Activated gamma-delta T cell treated with Interleukin-2 at 50 U/mL for 16 hours (primary cell): ENCODE results near the gene TUSC2.
A peak's percentile ranks its signal among the peaks of the same experiment; 100 is the strongest.

Source experiments
- DNase-seq: peaks from one replicate; pipeline ENCODE4 v3.0.0-alpha.2; 2020

Gene TUSC2

GRCh38 chr3:50327943-50328691 lies at the start of gene TUSC2:
TUSC2 (minus strand) TSS chr3:50328223; CDS start chr3:50328099, 124 bp downstream.
- peak; percentile 93 for DNase-seq

- no peak for DNase-seq
These were observed 47.4 kb upstream of the TUSC2 start for GRCh38 chr3:50375258-50375931.

DNA sequence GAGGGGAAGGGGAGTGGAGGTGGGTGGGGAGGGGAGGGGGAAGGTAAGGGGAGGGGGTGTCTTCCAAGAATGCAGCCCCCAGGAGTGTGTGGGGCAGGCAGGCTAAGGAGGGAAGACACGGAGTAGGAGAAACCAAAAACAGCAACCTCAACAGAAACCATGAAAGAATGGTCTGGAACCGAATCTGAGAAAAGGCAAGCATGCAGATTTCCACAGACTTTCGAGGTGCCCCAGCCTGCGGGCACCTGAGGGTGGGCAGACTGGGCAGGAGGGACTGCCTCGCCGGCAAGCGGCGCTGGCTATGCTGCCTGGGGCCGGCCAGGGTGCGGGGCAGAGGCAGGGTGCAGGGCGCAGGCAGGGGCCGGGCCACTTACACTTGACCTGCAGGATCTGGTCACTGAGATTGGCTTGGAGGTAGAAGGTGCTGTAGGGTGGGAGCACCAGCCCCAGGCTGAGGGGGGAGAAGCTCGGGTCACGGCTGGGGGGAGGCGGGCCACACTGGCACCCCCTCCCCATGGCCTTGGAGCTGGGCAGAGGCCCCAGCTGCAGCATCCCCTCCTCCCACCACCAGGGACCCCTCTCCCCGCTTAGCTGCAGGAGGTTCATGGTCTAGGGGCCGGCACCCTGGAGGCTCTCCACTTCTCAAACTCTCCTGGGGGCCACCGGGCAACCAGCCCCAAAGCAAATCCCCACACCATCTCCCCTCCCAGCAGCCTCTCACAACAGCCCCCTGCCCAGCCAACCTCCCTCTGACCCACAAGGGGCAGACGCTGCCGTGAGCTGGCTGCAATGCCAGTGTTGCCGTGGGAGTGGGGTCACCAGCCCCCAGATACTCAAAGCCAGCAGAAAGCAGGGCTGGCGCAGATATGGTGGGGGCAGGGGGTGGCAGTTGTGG lies 46.6 kb upstream of the TUSC2 start:
- DNase-seq = no peak

DNA sequence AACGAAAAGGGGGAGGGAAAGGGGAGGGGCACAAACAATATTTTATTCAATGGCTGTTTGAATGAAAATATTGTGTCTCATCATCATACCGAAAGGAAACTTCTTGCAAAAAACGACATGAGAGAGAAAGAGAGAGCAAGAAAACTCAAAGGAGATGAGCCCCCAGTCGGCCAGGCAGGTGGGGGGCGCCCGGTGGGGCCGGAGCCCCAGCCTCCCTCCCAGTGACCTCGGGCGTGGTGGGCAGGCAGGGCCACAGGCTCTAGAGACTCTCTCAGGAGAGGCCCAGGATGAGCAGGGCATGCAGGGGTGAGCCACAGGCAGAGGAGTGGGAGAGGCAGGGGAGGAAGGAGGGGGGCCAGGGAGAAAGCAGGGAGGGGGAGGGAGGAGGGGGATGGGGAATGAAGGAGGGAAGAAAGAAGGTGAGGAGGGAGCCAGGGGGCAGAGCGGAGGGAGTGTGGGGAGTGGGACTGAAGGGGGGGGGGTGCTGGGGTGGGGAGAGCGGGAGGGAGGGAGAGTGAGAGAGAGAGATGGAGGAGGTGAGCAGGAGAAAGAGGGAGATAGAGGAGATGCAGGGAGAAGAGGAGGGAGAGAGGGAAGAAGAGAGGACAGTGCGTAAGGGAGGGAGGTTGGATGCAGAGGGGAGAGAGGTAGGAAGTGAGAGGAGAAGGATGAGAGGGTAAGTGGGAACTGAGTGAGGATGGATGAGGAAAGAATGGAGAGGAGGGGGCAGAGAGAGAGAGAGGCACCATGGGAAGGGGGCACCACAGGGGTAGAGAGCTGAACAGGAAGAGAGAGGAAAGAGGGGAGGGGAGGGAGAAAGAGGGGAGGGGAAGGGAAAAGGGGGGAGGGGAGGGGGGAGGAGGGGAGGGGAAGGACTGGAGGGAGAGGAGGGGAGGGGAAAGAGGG lies 45.4 kb upstream of the TUSC2 start:
- DNase-seq = no peak

GRCh38 chr3:50372349-50372748 lies 44.3 kb upstream of the TUSC2 start:
- no peak for DNase-seq

- DNase-seq = no peak
These were observed 43.2 kb upstream of the TUSC2 start for GRCh38 chr3:50371133-50371685.

- no peak for DNase-seq
These were observed 42.6 kb upstream of the TUSC2 start for GRCh38 chr3:50370594-50370993.

DNA sequence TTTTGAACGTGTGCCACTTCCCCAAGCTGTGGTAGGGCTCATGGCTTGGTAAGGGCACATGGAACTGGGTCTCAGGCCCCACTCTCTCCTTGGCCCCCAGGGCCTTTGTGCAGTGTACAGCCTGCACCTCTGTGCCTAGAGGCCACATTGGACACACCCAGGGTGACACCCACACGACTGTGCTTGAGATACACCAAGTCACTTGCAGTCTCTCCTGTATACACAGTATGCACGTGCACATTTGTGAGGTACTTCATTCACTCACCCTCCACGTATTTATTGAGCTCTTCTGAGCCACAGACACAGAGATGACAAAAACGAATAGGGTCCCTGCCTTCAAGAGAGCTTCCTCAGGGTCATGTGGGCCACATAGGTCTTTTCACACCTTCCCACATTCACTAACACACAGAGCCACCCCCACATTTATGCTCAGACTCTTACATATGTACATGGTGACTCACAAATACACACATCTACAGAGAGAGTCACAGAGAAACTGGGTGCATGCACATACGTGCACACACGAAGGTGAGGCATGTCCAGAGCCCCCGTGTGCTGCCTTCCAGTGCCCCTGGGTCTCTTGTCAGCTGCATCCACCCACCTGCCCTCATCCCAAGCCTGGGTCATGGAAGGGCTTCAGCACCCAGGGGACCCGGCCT lies 41.1 kb upstream of the TUSC2 start:
- DNase-seq = no peak

DNA sequence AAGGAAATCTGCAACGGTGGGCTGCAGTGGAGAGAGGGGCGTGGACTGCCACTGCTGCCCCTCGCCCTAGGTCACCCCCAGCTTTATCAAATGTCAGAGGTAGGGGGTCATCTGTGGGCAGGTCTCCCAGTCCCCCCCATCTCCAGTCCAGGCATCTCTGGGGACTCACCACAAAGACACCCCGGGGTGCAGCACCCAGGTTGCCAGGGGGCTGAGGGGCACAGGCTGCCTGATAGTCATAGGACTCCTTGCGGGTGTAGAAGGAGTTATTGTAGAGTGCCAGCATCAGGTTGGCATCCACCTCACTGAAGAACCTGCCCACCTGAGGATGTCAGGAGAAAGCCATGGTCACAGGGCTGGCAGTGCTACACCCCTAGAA lies 37.8 kb upstream of the TUSC2 start:
- DNase-seq = no peak

GRCh38 chr3:50365080-50365841 lies 37.2 kb upstream of the TUSC2 start:
- peak; percentile 94 for DNase-seq

DNA sequence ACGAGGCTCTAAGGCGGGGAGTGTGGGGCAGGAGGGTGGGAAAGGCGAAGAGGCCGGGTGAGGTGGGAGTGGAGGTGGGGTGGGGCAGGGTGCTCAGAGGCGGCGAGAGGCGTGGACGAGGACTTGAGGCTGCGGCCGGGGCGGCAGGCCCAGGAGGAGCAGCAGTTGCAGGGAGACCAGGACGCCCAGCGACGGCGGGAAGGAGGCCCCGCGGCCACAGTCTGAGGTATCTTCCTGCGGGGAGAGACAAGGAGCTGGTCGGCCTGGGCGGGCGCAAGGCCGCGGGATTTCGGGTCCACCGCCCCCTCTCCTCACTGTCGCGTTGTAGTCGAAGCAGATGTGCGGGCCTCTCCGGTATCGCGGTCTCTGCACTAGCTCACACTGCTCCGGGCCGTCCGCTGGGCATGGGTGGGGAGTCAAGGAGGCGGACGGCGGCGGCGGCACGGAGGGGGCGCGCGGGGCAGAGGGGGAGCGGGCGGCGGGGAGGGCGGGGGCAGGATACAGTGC lies 36.6 kb upstream of the TUSC2 start:
- DNase-seq = no peak

DNA sequence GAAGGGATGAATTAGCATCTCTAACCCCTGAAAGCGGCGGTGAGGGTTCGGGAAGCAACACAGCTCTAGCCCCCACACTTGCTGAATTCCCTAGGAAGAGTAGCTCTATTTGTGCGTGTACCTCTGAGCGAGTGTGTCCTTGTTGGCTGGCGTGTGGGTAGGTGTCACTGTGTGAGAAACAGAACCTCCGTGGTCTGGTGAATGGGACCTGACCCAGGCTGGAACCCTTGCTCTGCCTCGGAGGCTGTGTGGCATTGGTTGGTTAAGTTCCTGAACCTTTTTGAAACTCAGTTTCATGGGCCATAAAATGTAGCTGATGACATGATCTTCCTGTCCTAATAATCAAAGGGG lies 31.7 kb upstream of the TUSC2 start:
- DNase-seq = no peak

DNA sequence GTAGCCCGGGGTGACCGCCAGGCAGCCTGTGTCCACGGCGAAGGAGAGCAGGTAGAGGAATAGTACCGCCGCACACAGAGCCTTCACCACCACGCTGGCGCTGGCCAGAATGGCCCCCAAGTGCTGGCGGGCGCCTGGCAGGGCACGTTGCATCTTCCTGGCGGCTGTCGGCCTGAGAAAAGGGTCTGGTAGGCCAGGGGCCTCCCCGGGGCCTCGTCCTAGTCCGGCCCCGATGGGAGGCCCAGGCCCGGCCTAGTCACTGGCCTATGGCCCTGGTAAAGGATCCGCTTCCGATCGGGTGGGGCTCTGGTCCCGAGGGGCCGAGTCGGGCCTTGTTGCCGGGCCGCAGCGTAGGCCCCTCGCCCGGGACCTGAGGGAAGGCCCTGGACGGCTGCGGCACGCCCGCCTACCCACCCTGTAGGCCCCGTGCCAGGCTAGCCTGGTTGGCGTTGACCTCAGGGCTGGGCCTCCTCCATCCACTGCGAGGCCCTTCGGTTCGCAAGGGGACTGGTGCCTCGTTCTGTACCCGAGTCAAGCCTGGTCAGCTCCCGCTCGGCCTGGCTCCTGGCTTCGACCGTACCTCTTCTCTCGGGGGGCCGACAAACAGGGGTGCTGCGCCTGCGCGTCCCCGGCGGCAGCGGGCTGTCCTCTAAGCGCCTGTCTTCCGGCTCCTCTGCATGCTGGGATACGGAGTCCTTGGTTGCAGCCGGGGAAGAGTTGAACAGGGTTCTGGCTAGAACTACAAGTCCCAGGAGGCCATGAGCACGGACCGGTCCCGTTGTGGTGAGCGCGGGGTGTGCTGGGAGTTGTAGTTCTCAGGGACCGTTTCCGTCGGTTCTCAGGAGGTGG lies 31.1 kb upstream of the TUSC2 start, which contains the start of gene TMEM115:
Gene TMEM115, minus strand, starts transcription at position 611 of the 849 bp plus-strand sequence. Its CDS starts 458 bp downstream, at position 153.
- DNase-seq = peak; percentile 95

DNA sequence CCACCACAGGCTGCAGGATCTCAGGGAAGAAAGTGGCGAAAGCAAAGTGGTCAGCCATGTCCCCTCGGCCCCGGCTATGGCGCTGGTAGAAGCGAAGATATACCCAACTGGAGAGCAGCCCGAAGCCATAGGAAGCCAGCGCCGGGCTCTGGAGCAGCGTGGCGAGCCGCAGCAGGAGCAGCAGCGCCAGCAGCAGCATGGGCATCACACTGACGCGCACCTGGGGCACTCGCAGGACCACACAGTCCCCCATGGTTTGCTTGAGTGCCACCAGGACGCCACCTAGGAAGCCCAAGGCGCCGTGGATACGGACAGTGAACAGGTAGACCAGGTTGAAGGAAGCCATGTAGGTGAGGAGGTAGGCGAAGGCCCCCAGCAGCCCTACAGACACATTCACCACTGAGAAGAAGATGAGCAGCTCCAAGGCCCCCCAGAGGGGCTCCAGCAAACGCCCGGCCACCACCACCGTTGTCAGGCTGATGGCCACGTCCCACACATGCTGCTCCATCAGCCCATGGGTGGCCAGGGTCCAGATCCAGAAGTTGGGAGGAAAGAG lies 30.4 kb upstream of the TUSC2 start:
- DNase-seq = no peak

GRCh38 chr3:50357481-50357880 lies 29.5 kb upstream of the TUSC2 start:
- DNase-seq = no peak

DNA sequence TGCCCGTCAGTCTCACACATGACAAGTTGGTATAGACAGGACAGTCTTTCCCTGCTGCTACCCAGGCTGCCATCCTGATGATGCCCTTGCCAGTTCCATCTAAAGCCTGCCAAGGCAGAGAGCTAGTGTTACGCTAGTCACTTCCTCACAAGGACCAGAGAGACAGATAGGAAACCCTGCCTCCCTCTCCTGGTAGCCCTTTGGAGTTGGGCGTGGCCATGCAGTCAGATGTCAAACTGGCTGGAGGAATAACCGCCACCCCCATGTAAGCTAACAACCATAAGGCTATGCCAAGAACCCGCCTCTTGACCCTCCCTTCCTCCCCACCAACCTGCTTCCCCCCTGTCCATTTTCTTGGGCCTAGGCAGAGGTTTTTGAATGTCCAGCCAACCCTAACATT lies 28.5 kb upstream of the TUSC2 start:
- DNase-seq = no peak

DNA sequence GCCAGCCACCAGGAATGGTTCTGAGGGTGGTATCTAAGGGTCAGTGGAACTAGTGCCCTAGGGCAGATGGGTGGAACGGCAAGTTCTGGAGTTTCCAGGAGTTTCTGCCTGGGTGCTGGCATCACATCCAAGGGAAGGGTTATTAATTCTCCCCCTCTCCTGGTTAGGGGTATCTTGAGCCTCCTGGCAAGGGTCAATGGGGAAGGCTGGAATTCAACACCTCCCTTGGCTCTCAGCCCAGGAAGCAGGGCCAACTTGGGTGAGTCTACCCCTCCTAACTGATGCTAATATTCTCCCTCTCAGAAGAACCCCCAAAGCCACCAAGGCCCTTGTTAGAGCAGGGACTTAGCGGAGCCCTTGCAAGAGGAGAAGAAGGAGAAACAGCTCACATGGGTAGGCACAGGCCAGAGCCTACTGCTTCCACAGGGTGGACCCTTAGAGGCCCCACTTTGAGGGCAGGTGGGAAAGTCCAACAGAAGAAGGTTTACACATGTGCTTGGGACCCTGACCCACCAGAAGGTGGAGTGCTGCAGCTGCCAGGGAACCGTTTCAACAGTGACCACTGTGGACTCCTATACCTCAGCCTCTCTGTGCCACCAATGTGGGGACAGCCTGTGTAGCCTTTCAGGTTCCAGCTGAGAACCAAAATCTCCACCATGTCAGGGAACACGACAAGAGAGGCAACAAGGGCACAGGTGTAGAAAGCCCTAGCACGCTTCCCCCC lies 28.0 kb upstream of the TUSC2 start:
- no peak for DNase-seq

DNA sequence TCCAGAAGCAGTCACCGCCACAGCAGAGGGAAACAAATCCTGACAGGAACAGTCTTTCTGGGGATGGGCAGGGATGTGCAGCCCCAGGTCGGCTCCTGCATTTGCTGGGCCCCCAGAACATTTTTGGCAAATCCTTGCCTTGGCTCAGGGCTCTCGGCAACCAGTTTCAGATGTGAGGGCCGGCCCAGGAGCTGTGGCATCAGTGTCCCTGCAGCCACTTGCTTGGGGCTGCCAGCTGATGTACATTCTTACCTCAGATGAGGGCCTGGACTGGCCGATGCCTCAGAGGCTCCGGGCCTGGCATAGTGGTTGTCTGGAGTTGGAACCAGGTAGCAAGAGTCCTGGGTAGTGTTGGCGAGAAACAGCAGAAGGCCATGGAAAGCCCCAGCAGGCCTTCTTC lies 26.8 kb upstream of the TUSC2 start:
- no peak for DNase-seq
